HepG2 (cell line): ENCODE data around the gene OR2L3. TPM values are rescaled to one million over a fixed set of nuclear protein-coding genes. Genes with fewer than 3 reads are reported as not detected.

Experiments
- ATAC-seq: fragments of 200-7000 bp; cut with Tn5 transposase; 3 replicates; pipeline ENCODE4 v1.9.1; 2020; ENCODE audit warnings: mild to moderate bottlenecking, moderate library complexity
- BruUV-seq: library from RNA; stranded (reverse); fragments of 400-500 nt; replicated peaks from 2 replicates; lab custom pipeline; 2021; lab: Mats Ljungman, UMichigan
- CTCF ChIA-PET: fragments of 300-600 bp; formaldehyde crosslinking; extraction: SDS; loops from one replicate; lab custom pipeline; 2021; ENCODE audit warnings: low total read pairs, inconsistent platforms, low intra/inter-chr PET ratio; lab: Yijun Ruan, JAX
- POLR2A ChIA-PET: fragments of 350-600 bp; sonication (Branson Sonifier 250); formaldehyde crosslinking; loops from one replicate; lab custom pipeline; 2020; ENCODE audit warnings: antibody characterized with exemption, inconsistent platforms; lab: Yijun Ruan, JAX
- DNase-seq: peaks from one replicate; pipeline ENCODE4 v3.0.0-alpha.2; 2015; ENCODE audit warnings: low spot score
- FAIRE-seq: peaks from 3 replicates; lab custom pipeline; 2011; peaks lifted over from hg19 to GRCh38; lab: Jason Lieb, UNC
- H2AFZ ChIP-seq: one replicate; pipeline ENCODE4 v1.6.1; 2011; ENCODE audit warnings: low read length, inconsistent platforms
- H3K27ac ChIP-seq: fragments of 300-600 bp; 3 replicates; pipeline ENCODE4 v1.8.0; 2011; ENCODE audit warnings: mixed run types, mild to moderate bottlenecking, mixed read lengths, low read length, inconsistent platforms; ENCODE audit not compliant: insufficient read depth; ENCODE audit errors: extremely low read length
- H3K27me3 ChIP-seq, 2 experiments: fragments of 200-600 bp in 1 of 2; 2 replicates in 1 of 2; 3 replicates in 1 of 2; pipeline versions ENCODE4 v1.6.0 to v1.8.0; 2011; ENCODE audit warnings: low read length in 2 of 2, mild to moderate bottlenecking in 2 of 2, moderate library complexity in 2 of 2, inconsistent platforms in 1 of 2; ENCODE audit not compliant: insufficient read depth in 2 of 2, control insufficient read depth in 1 of 2
- H3K36me3 ChIP-seq, 2 experiments: fragments of 200-600 bp in 1 of 2; replicated peaks in 1 of 2; 2 replicates in 1 of 2; 3 replicates in 1 of 2; pipeline versions ENCODE4 v1.5.1 to v1.8.0; 2011; ENCODE audit warnings: low read length in 2 of 2, inconsistent platforms in 1 of 2; ENCODE audit not compliant: insufficient read depth in 2 of 2, control insufficient read depth in 1 of 2
- H3K4me1 ChIP-seq: 2 replicates; pipeline ENCODE4 v1.5.1; 2012; ENCODE audit warnings: low read length, inconsistent platforms; ENCODE audit not compliant: insufficient read depth
- H3K4me2 ChIP-seq: 2 replicates; pipeline ENCODE4 v1.6.0; 2011; ENCODE audit warnings: low read depth, low read length, inconsistent platforms
- H3K4me3 ChIP-seq, 3 experiments: fragments of 200-600 bp in 1 of 3; sonication (generic), shearing (Covaris generic) in 1 of 3; replicated peaks in 1 of 3; 2 replicates each; pipeline ENCODE4 v1.5.1; 2011 to 2016; ENCODE audit warnings: low read length in 3 of 3, inconsistent platforms in 2 of 3, low read depth in 2 of 3, mild to moderate bottlenecking in 2 of 3, control low read depth in 1 of 3, mixed read lengths in 1 of 3; ENCODE audit not compliant: insufficient read depth in 1 of 3
- H3K79me2 ChIP-seq: one replicate; pipeline ENCODE4 v1.6.1; 2011; ENCODE audit warnings: low read length, inconsistent platforms; ENCODE audit not compliant: insufficient read depth
- H3K9ac ChIP-seq: 2 replicates; pipeline ENCODE4 v1.6.0; 2011; ENCODE audit warnings: mild to moderate bottlenecking, low read depth, low read length, inconsistent platforms; ENCODE audit not compliant: insufficient read depth
- H3K9me3 ChIP-seq: 2 replicates; pipeline ENCODE4 v1.5.1; 2012; ENCODE audit warnings: mild to moderate bottlenecking, low read length
- H4K20me1 ChIP-seq: 2 replicates; pipeline ENCODE4 v1.6.0; 2011; ENCODE audit warnings: inconsistent platforms, mild to moderate bottlenecking, low read length, moderate library complexity; ENCODE audit not compliant: insufficient read depth
- KDM6A ChIP-seq: IDR thresholded peaks from 2 replicates; pipeline ENCODE4 v1.6.1; 2016; ENCODE audit warnings: low read depth
- KLF13 ChIP-seq: sonication (generic); formaldehyde crosslinking; IDR thresholded peaks from 2 replicates; pipeline ENCODE4 v1.4.0; 2020; ENCODE audit warnings: mild to moderate bottlenecking, missing genetic modification reagents
- MLX ChIP-seq: IDR thresholded peaks from 2 replicates; pipeline ENCODE4 v1.6.1; 2016
- TRAFD1 ChIP-seq: sonication (generic); formaldehyde crosslinking; IDR thresholded peaks from 2 replicates; pipeline ENCODE4 v1.5.1; 2020; ENCODE audit warnings: missing genetic modification reagents, mild to moderate bottlenecking, borderline replicate concordance
- ZNF138 ChIP-seq: sonication (generic); formaldehyde crosslinking; IDR thresholded peaks from 2 replicates; pipeline ENCODE4 v1.5.0; 2020; ENCODE audit warnings: mild to moderate bottlenecking, low read depth, missing genetic modification reagents
- ZNF547 ChIP-seq: sonication (generic); formaldehyde crosslinking; IDR thresholded peaks from 2 replicates; pipeline ENCODE4 v1.5.1; 2020; ENCODE audit warnings: mild to moderate bottlenecking, missing genetic modification reagents
- ZNF564 ChIP-seq: sonication (generic); formaldehyde crosslinking; IDR thresholded peaks from 2 replicates; pipeline ENCODE4 v1.8.1; 2023; ENCODE audit warnings: mild to moderate bottlenecking, missing genetic modification reagents
- ZNF605 ChIP-seq: sonication (generic); formaldehyde crosslinking; IDR thresholded peaks from 2 replicates; pipeline ENCODE4 v1.8.0; 2022; ENCODE audit warnings: mild to moderate bottlenecking, missing genetic modification reagents
- WGBS: methylation state at CpG from one replicate; pipeline ENCODE4 v1.1.6; 2017; ENCODE audit warnings: low lambda C conversion rate; 5-methylcytosine and 5-hydroxymethylcytosine counted together
- in situ Hi-C: cut with HindIII; loops from 2 replicates; pipeline ENCODE4 v1.10.0; 2017; ENCODE audit warnings: low pct_unique_long_range_greater_than_20kb; ENCODE audit not compliant: extremely low pct_ligation_motif_present
- intact Hi-C: fragments of 100-400 bp; cut with micrococcal nuclease; formaldehyde crosslinking; loops from one replicate; pipeline ENCODE4 v1.10.0; 2022; ENCODE audit not compliant: unreplicated experiment
- polyA plus RNA-seq, 8 experiments: library from polyadenylated mRNA; depleted of rRNA in 3 of 8; stranded (reverse) in 7 of 8; unstranded in 1 of 8; fragments of >200 nt; fragmentation: Illumina TruSeq in 4 of 8; extraction: Trizol in 4 of 8; gene quantifications; 2 replicates each; pipeline versions ENCODE4 v1.2.1 to v1.2.3, GENCODE V29; 2011 to 2016; ENCODE audit warnings: low read depth in 4 of 8, missing spikeins in 1 of 8, mixed read lengths in 1 of 8; ENCODE audit not compliant: insufficient read depth in 1 of 8
- total RNA-seq, 5 experiments: library from RNA; depleted of rRNA; stranded (reverse); fragments of >200 nt; fragmentation: Illumina TruSeq; extraction: Trizol; gene quantifications; 2 replicates each; pipeline ENCODE4 v1.2.3, GENCODE V29; 2016; ENCODE audit warnings: low read depth in 1 of 5

OR2L3 gene
- total and polyA plus RNA-seq, 2 of the 13 experiments (the other 11 are each of a cell fraction or from before 2014, with no cell fraction given) = not detected

- TF ChIP-seq TRAFD1 = no peak
- TF ChIP-seq ZNF605 (CRISPR knock-in tag) = no peak
Observed at GRCh38 chr1:248046536-248046935, at the start of gene OR2L3 (continued).

- Histone ChIP-seq H3K9me3 (peaks cover 78% of the 10 kb centered on the region), H3K4me1 (no peaks in the 10 kb centered on the region), H3K4me2 (no peak overlapping the region), H4K20me1 (no peaks in the 10 kb centered on the region), H3K27me3 (no peaks in the 10 kb centered on the region), H3K27ac (no peak overlapping the region), H3K79me2 (no peaks in the 10 kb centered on the region), H3K4me3 (no peak overlapping the region), H2AFZ (no peak overlapping the region), H3K9ac (no peak overlapping the region), H3K36me3 (no peaks in the 10 kb centered on the region)
- ChIA-PET POLR2A (no interaction called here), CTCF (no interaction called here)
- in situ Hi-C loops = no loop called here
- DNase-seq (no peak), FAIRE-seq (no peak), ATAC-seq (no peak)
- no TSS peak for BruUV-seq
- TF ChIP-seq KLF13 (CRISPR knock-in tag) (no peak), ZNF547 (CRISPR knock-in tag) (no peak), KDM6A (CRISPR knock-in tag) (no peak), MLX (CRISPR knock-in tag) (no peak), ZNF138 (no peak), ZNF564 (CRISPR knock-in tag) (no peak)
- intact Hi-C loops = no loop called here
- under 1% methylated on average over 2 of the region's 2 CpGs for WGBS
Observed at GRCh38 chr1:247998811-247999210, 47.8 kb upstream of the OR2L3 start.
